NCI-H2196 (cell line): ENCODE measurements around the gene PIK3AP1.

Experiments used
- DNase-seq: peaks from one replicate; lab custom pipeline; 2025; ENCODE audit not compliant: unreplicated experiment; lab: John Stamatoyannopoulos, UW

Gene PIK3AP1

DNA sequence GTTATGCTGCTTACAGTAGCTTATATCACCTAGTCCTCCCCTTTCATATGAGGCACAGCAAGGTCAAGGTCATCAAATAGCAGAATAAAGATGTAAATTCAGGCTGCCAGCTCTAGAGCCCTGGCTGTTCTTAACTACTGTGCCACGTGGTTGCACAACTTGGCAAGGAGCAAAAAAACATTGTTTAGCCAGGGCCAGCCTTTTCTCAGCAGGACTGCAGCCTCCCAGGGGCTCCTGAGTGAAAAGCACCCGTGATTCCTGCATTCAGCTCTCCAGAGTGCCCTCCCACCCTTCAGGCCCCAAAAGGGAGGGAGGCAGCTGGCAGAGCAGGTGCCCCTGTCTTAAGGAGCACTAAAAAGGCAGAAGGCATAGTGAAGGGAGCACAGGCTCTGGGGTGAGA lies 101.7 kb downstream of the PIK3AP1 start:
- peak; percentile 6 for DNase-seq

DNA sequence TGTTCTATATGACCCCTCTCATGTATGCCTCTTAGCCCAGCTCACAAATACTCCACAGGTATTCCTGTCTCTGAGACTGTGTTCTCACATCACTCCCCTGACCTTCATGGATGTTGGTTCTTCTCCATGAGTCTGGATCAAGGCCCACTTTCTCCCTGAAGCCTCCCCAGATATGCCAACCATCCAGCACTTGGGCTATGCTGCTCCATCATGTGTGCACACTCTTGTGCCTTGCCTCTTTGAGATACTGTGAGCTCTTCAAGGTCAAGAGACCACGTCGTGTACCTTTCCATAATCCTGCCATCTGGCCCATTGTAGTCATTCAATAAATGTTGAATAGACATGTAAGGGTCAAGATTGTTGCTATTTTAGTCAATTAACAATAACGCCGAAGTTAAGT lies 103.4 kb downstream of the PIK3AP1 start:
- no peak for DNase-seq

DNA sequence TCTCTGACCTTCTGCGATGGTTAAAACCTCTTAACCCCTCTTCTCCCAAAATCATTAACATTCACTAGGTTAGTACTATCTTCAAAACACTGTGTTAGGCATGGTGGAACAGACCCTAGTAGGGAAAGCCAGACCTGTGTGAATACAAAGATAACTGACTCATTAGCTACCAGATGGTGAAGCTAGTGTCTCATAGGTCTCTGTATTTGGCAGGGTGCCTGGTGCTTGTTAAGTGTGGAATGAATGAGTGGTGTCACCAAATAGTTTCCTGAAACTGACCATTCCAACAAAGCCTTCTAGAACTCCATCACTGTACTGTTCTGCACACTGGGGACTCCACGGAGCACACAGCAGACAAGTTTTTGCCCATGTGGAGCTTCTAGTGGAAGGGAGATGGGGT lies 105.8 kb downstream of the PIK3AP1 start:
- DNase-seq = peak; percentile 66

DNA sequence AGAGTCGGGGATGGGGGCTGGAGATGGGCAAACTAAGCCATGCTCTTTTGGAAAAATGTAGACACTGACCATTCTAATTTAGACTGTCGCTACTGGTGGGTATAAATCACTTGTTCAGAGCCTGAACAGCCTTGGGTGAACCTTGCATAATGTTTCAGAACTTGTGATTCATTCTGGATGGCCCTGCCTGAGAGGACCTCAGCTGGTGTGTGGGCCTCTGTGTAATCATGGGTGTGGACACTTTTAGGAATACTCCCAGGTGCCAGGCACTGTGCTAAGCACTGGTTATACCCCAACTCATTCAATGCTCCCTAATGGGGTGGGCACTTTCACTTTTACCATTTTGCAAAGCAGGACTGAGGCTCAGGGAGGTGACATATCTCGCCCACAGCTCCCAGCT lies 106.7 kb downstream of the PIK3AP1 start:
- DNase-seq = no peak

DNA sequence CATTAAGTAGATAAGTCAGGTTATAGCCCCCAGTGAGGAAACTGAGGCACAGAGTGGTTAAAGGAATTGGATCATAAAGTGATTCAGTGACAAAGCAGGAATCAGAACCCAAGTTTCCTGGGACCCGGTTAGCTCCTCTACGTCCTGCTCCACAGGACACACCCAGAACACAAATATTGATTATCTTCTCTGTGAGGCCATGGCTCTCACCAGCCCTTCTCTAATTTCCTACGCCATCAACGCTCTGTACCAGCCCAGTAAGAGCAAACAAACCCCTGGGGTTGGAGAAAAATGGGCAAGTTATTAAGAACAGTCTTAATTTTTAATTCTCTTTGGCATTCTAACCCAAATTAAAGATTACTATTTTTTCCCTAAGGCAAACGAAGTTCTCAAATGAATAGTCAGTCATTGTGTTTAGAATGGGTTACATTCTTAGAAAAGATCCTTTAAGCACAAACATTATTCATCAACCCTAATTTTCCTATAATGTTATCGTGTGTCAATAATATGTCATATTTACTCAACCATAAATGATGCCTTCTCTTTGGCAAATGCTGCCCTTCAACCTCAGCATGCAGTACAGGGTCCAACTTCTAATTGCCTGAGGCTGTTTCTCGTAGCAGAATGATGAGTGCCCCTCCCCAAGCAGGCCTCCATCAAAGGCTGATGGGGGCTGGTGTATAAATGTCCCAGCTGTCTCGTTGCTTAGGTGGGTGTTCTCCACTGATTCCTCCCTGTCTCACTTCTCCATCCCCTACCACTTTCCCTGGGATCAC lies 108.1 kb downstream of the PIK3AP1 start:
- DNase-seq = no peak

DNA sequence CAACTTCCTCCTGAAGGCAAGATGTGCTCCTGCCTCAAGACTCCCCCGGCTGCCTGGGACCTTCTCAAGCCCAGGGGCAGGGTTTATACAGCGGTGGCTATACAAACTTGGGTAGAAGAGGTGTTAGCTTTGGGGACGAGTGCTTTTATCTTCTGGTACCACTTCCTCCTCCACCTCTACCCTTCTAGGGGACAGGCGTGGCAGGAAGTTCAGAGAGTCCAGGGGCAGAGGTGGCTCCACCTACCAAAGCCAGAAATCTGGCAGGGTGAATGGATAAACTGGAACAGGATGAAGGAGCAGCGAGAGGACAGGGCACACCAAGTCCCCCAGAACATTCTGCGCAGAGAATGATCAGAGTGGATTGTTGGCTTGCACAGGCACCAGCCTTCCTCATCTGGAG lies 109.5 kb downstream of the PIK3AP1 start:
- no peak for DNase-seq

DNA sequence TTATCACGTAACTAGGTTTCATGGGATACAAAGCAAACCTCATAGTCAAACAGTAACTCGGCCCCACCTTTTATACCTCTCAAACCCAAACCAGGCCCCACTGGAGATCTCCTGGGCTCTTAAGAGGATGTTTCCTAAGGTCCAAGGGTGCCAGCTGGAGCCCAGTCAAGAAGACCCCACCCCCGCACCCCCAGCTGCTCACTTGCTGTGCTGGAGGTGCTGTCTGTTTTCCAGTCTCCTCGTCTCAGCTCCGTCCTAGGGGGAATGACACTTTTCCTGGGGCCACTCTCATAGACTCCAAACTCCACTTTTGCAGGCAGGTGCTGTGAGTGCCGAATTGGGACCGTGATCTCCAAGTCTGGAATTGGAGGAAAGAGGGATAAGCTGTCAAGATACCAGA lies 110.8 kb downstream of the PIK3AP1 start:
- no peak for DNase-seq

DNA sequence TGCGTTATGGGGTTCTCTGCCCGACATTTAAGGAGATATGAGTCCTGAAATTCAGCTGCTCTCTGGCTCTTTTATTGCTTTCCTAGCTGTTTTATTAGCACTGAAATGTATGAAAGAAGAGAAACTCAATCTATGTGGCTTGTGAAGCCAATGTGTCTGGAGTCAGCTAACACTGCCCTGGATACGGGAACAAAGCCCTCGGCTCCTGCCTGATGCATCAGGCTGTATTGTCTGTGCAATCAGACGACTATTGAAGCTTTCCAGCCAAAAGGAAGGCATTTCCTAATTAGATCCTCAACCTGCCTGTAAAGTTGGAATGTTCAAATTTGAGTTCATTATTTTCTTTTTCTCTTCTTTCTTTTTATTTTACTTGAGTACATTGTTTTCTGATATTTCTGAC lies 111.5 kb downstream of the PIK3AP1 start:
- DNase-seq = no peak

DNA sequence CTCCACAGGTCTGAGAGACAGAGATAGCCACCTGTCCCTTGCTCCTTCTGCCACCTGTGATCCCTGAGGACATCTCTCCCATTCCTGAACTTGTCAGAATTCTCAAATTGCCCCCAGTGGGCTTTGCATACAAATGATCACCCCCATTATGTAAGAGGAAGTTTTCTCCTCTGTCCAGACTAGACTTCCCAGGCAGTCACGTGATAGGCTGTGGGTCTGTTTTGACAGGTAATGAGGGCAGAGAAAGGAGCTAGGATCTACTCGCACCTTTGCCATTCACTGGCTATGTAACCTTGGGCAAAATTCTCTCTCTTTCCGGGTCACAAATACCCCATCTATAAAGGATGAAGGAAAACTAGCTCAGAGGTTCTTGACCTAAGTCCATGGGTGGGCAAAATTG lies 112.1 kb downstream of the PIK3AP1 start:
- DNase-seq = no peak

DNA sequence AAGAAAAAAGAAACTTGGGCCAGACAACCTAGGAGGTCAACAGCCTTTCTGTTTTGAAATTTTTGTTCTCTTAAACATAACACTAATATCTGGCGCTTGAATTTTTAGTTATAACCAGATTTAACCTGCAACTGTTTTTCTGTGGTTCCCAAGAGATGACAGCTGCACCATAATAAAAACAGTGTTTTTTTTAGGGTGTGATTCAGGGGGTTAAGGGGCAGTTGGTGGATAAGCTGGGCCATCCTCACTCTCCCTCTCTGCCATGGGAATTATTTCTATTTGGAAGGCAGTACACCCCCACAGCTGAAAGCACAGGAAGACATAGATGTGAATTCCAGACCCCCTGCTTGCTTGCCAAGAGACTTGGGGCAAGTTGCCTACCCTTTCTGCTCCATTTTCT lies 113.4 kb downstream of the PIK3AP1 start:
- DNase-seq = no peak

DNA sequence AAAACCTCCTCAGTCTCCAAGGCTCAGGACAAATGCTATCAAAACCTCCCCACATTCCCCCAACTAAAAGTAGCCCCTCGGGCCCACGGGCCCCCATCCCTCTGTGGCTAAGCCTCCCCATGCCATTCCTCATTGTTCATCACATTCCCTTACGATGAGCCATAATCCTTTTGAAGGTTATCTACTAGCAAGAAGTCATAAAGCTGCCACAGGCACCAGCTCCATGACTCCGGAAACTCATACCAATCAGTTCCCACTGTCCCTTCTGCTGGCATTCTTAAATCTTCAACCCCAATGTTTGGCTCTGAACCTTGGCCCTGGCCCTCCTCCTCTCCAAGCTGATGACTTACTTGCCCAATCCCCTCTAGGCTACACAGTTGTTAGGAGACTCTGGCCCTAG lies 114.1 kb downstream of the PIK3AP1 start:
- DNase-seq = no peak

DNA sequence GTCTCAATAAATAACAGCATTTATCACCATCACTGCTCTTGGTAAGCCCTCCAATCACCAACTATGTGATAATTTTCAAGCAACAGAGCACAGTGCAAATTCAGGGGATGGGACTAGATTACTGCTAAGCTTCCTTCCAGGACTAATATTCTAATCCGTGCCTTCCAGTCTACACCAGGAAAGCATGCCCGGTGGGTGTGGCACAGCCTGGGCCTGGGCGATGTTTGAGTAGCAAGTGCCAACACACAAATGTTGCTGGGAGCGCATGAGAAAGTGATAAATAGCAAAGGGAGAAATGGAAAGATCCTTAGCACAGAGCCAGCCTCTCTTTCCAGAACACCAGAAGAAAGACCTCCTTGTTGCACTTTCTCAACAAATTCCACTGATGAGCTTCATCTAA lies 120.0 kb downstream of the PIK3AP1 start:
- DNase-seq = no peak

DNA sequence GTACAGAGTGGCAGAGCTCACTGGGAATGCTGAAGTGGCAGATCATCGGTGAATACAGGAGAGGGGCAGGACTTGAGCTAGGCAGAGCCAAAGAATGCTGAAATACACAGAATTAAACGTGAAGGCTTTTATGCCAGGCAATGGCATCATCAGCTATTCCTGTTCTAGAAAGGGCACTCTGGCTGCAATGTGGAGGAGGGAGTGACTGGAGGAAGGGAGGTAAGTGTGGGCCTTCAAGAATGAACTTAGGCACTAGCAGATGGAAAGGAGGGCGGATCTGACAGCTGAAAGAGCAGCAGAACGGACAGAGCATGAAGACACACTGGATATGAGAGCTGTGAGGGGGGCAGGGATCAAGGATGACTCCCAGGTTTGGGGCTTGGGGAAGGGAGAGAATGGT lies 121.5 kb downstream of the PIK3AP1 start:
- DNase-seq = no peak

DNA sequence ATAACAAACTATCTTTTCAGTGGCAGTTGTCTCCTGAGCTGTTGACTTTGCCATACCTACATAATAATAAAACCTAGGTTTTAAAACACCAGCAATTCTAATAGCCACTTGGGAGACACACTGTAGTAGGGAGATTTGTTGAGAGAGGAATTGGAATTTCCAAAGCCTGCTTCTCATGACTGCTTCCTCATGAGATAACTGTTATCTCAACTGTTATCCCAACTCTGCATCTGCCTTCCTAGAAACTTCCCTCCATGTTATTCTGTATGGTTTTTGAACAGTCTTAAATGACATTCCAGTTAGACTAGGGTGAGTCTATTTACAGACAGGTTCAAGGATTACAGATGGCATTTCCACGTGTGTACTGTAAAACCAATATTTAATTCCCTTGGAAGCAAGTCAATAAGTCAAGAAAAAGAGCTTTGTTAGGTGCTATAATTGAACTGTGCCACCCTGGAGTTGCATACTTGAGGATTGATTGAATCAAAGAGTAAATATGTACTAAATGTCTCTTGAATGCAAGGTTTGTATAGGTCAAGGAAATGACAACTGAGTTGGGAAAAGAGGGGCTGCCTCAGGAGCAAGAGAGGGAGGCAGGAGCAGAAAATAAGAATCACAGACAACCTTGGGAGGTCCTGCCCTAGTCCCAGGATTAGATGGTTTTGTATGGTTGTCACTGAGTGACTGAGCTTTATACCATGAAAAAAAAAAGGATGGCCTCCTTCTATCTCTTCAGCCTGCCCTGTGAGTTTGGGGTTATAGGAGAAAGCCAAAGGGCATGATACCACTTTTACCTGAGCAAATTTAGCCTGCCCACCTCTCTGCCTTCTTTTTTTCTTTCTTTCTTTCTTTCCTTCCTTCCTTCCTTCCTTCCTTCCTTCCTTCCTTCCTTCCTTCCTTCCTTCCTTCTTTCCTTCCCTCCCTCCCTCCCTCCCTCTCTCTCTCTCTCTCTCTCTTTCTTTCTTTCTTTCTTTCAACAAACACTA lies 123.6 kb downstream of the PIK3AP1 start:
- DNase-seq = no peak

DNA sequence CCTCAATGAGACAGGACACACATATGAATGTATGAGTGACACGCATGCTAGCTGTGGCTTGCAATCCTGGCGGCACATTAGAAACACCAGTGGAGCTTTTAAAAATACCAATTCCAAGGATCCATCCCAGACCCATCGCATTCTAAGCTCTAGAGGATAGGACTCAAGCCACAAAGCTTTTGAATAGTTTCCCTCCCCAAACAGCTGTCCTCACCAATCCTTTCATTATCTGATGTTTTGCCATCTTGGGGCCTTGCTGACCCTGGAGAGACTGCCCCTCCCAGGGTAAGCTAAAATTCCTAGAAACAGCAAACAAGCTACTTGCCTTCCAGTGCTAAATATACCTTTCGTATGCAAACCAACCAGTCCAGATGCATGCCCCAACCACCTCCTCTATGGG lies 124.6 kb downstream of the PIK3AP1 start:
- no peak for DNase-seq

DNA sequence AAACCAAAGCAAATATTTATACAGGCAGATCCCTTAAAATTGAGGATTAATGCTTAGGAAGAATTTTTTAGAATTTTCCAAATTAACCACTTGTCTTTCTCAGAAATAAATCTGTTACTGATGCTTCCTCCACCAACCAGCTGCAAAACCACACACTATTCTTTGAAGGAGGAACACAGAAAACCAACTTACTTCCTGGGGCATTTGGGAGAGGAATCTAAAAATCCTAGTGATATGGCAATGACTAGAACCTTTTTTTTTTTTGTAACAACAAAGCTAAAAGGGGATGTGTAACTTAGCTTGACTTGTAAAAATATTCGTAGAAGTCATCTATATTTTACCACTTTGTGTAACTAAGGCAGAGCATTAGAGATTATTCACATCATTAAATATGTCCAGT lies 128.4 kb downstream of the PIK3AP1 start:
- DNase-seq = no peak

DNA sequence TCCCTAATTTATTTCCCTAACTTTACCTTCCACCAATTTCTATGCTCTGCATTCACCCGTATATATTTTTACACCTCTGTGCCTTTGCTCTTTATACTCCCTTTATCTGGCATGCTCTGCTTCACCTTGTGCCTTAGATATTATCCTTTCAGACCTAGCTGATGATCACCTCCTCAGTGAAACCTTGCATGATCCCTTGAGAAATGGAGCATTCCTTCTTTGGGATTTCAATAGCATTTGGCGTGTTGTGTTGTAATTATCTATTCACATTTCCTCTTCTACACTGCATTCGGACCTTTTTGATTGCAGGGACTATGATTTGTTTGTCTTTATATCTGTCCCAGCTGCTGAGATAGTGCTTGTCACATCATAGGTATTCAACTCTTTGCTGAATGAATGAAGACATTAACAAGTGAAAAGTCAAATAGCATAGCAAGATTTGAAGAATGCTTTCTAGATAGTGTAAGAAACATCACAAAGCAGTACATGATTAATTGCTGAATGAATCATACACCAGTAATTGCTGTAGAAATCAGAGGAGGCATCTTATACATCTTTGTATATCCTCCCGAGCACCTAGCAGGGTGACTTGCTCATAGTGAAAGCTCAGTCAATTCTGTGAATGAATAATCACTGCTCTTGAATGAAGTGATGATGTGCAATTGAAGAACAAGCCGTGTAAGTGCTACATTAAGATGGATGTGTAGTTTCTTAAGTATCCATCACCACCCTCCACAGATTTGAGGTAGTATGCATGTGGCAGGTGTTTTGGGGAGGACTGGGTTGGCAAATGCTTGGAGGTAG lies 131.5 kb downstream of the PIK3AP1 start:
- DNase-seq = no peak

DNA sequence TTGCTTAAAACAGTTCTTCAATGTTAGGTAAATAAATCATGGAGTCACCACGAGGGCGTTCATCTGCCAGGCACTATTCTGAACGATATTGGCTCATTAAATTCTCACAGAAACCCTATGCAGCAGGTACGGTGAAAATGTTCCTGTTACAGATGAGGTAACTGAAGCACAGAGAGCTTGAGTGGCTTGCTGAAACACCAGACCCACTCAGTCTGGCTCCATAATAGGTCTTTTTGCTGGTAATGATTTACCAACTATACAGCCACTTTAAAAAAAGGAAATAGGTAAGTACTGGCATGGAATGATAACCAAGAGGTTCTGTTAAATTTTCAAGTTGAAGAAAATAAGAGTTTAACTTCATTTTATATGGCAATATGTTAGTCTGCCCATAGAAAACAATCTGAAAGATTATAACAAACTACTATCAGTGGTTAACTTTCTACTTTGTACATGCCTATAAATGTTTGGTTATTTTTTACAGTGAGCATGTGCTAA lies 132.2 kb downstream of the PIK3AP1 start:
- DNase-seq = no peak

DNA sequence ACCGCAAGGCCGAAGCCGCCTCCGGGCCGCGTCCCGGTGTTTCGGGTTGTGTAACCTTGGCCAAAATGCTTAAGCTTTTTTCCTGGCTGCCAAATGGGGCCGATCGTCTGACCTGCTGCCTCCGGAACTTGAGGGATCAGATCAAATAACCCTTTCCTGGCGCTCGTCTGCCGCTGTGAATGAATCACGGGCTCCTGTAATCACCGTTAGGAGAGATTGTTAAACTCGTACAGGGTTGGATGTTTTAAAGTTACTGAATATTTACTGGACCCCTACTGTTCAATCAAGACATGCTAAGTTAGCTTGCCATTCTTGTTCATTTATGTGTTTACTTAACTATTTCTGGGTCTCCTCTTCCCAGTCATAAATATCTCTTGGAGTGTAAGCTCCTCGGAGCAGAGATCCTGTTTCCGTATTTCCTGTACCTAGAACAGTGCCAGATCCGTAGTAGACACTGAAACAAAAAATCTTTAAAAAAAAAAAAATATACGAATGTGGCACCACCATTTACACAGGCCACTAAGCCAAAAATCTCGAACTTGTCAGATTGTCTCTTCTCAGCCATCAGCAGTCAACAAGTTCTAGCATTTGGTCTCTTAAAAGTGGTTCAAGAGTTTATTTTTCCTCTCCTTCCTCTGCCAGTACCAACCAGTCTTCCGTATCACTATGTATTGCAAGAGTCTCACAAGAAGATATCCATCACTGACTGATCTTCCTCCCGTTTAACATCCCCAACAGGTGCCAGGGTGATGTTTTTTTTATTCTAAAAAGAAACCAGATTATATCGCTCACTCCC lies 132.9 kb downstream of the PIK3AP1 start:
- peak; percentile 23 for DNase-seq
